ENCODE data around the gene TLR7. TPM values are rescaled to one million over a fixed set of nuclear protein-coding genes. Genes with fewer than 3 reads are reported as not detected.

The TLR7 gene
- total RNA-seq, 1 experiment from 2014 or later = not detected

DNA sequence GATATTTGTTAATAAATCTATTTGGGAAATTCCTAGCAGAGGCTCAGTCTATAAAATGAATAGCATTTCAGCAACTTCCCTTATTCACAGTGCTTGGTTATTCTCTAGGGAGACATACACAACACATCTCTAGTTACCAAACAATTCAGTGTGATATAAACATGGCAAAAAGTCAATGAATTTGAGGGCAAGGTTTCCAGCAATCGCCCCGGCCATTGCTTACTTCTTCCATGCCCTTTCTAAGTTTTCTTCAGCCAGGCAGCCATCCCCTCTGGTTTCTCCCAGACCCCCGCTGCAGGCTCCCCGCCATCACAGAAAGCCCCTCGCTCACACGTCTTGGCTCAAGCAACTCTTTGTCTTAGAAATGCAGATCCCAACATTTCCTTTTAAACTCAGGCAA is 4.4 kb downstream of the TLR7 start:
- no peak for TF ChIP-seq CTCF (IDR thresholded peaks at IDR 0.05; ENCODE audit: unreplicated experiment)
- DNase-seq = no peak
- no peaks in the 10 kb centered on the region for H3K9me3 Mint-ChIP-seq (ENCODE audit: low read depth, unreplicated experiment)
- H3K36me3 Mint-ChIP-seq (ENCODE audit: insufficient read depth, unreplicated experiment) = no peaks in the 10 kb centered on the region
- H3K4me1 Mint-ChIP-seq (ENCODE audit: low read depth, unreplicated experiment) = peaks cover 8% of the 10 kb centered on the region
- BruUV-seq (replicated peaks) = no TSS peak
- no peak overlapping the region for H3K4me3 Mint-ChIP-seq (ENCODE audit: low read depth, unreplicated experiment)
- intact Hi-C loops (cut with micrococcal nuclease; ENCODE audit: unreplicated experiment) = no loop called here
- H3K27ac Mint-ChIP-seq (ENCODE audit: unreplicated experiment) = no peak overlapping the region
- H3K27me3 Mint-ChIP-seq (ENCODE audit: unreplicated experiment) = no peaks in the 10 kb centered on the region
- CTCF ChIA-PET = no interaction called here

DNA sequence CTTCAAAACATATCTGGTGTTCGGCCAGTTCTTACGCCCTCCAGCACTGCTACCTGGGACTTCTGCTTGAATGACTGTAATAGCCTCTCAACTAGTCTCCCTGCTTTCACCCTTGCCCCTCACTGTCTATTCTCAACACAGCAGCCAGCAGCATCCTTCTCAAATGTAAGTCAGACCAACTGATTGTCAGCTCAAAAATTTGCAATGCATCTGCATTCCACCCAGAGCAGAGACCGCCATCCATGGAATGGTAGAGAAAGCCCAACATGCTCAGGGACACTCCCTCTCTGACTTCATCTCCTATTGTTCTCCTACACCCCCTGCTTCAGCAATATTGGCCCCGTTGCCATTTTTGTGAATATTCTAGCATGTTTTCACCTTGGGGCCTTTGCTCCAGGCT is 5.9 kb downstream of the TLR7 start:
- DNase-seq = no peak
- Mint-ChIP-seq H3K4me3 (ENCODE audit: low read depth, unreplicated experiment) (no peak overlapping the region), H3K36me3 (ENCODE audit: insufficient read depth, unreplicated experiment) (no peaks in the 10 kb centered on the region), H3K4me1 (ENCODE audit: low read depth, unreplicated experiment) (peaks cover 5% of the 10 kb centered on the region), H3K27ac (ENCODE audit: unreplicated experiment) (no peak overlapping the region), H3K9me3 (ENCODE audit: low read depth, unreplicated experiment) (no peaks in the 10 kb centered on the region), H3K27me3 (ENCODE audit: unreplicated experiment) (no peaks in the 10 kb centered on the region)
- BruUV-seq (replicated peaks) = no TSS peak
- CTCF ChIA-PET = no interaction called here
- no peak for TF ChIP-seq CTCF (IDR thresholded peaks at IDR 0.05; ENCODE audit: unreplicated experiment)
- intact Hi-C loops (cut with micrococcal nuclease; ENCODE audit: unreplicated experiment) = no loop called here

DNA sequence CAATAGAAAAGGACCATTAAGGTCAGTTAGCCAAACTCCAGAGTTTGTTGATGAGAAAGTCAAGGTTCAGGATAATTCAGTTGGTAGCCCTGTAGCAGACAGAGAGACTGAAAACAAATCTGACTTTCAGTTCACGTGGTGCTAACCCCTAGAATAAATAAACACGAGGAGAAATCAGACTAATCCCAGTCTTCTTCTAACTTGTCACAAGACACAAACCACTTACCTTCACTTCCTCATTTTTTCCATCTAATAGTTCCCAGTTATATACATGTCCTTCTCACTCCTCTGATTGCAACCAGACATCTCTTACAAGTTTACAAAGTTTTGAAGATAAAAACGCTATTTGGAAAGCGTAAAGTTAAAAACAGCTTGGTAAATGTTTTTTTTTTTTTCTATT is 7.7 kb downstream of the TLR7 start:
- H3K4me3 Mint-ChIP-seq (ENCODE audit: low read depth, unreplicated experiment) = no peak overlapping the region
- no peak overlapping the region for H3K27ac Mint-ChIP-seq (ENCODE audit: unreplicated experiment)
- no peaks in the 10 kb centered on the region for H3K36me3 Mint-ChIP-seq (ENCODE audit: insufficient read depth, unreplicated experiment)
- H3K4me1 Mint-ChIP-seq (ENCODE audit: low read depth, unreplicated experiment) = no peaks in the 10 kb centered on the region
- H3K27me3 Mint-ChIP-seq (ENCODE audit: unreplicated experiment) = no peaks in the 10 kb centered on the region
- H3K9me3 Mint-ChIP-seq (ENCODE audit: low read depth, unreplicated experiment) = no peaks in the 10 kb centered on the region
- CTCF ChIA-PET = no interaction called here
- no TSS peak for BruUV-seq (replicated peaks)
- intact Hi-C loops (cut with micrococcal nuclease; ENCODE audit: unreplicated experiment) = no loop called here
- DNase-seq = no peak
- TF ChIP-seq CTCF (IDR thresholded peaks at IDR 0.05; ENCODE audit: unreplicated experiment) = no peak

GRCh38 chrX:12877386-12877785 is 10.5 kb downstream of the TLR7 start:
- no peaks in the 10 kb centered on the region for H3K9me3 Mint-ChIP-seq (ENCODE audit: low read depth, unreplicated experiment)
- BruUV-seq (replicated peaks) = no TSS peak
- no peak overlapping the region for H3K4me3 Mint-ChIP-seq (ENCODE audit: low read depth, unreplicated experiment)

More at GRCh38 chrX:12877386-12877785, 10.5 kb downstream of the TLR7 start:
- CTCF ChIA-PET = interaction anchor here (0.6 to 0.7 kb wide), 2 partner anchors 331 to 976 kb away, joined by 3 read pairs; no protein-coding TSS in a partner anchor
- Mint-ChIP-seq H3K36me3 (ENCODE audit: insufficient read depth, unreplicated experiment) (no peaks in the 10 kb centered on the region), H3K27me3 (ENCODE audit: unreplicated experiment) (peaks cover 10% of the 10 kb centered on the region), H3K27ac (ENCODE audit: unreplicated experiment) (no peak overlapping the region), H3K4me1 (ENCODE audit: low read depth, unreplicated experiment) (no peaks in the 10 kb centered on the region)
- no peak for DNase-seq
- intact Hi-C loops (cut with micrococcal nuclease; ENCODE audit: unreplicated experiment) = no loop called here
- no peak for TF ChIP-seq CTCF (IDR thresholded peaks at IDR 0.05; ENCODE audit: unreplicated experiment)
